ENCODE data around the gene DPP3.

Gene DPP3

GRCh38 chr11:66488957-66489356, 8.7 kb downstream of the DPP3 start:
- DNase-seq: no peak

DNA sequence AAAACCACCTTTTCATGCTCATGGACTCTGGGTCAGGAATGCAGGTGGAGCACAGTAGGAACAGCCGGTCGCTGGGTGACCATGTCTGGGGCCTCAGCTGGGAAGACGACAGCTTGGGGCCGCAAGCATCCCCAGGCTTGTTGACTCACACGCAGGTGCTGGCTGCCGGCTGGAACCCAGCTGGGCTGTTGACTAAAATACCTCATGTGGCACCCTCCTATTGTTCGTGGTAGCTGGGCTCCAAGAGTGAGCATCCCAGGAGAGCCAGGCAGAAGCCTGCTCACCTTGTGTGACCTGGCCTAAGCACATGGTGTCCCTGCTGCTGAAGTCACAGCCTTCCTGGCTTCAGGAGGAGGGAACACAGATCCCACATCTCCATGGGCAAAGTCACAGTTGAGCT, 9.4 kb downstream of the DPP3 start:
- no peak for DNase-seq

DNA sequence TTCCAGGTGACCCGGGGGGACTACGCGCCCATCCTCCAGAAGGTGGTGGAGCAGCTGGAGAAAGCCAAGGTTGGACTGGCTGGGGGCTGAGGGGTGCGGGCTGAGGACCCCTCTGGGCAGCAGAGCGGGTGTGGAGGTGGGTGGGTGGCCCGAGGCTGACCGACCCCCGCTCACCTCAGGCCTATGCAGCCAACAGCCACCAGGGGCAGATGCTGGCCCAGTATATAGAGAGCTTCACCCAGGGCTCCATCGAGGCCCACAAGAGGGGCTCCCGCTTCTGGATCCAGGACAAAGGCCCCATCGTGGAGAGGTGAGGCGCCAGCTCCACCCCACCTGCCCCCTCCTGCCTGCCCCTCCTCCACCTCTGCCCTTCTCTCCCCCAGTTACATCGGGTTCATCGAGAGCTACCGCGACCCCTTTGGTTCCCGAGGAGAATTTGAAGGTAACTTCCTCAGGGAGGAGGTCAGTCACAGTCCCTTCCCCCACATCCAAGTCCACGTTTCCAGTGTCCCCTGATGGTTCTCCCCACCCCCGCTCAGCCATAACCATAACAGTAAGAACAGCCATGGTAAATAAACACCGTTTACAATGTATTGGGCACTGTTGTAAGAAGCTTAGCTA, 11.2 kb downstream of the DPP3 start:
- DNase-seq: no peak

DNA sequence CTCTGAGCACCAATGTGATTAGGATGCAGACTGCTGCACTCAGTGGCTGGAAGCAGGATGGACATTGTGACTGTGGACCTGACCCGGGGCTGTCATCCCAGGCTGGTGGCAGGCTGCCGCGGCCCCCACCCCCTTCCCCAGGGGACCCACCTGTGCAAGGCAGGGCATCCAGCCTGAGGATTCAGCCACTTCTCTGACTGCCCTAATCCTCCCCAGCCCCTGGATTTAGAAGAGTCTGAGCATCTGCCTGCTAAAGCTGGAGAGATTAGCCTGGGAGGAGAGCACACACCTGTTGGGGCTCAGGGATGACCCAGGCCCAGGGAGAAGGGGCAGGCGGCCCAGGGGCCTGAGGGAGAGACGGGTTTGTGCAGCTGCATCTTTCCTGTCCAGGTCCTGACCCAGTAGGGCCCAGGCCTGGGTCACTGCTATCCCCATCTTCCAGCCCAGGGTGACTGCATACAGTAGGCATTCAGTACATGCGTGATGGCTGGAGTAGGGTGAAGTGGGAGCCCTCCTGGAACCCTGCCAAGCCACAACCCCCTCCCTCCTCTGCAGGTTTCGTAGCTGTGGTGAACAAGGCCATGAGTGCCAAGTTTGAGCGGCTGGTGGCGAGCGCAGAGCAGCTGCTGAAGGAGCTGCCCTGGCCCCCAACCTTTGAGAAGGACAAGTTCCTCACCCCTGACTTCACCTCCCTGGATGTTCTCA, 12.1 kb downstream of the DPP3 start:
- no peak for DNase-seq

DNA sequence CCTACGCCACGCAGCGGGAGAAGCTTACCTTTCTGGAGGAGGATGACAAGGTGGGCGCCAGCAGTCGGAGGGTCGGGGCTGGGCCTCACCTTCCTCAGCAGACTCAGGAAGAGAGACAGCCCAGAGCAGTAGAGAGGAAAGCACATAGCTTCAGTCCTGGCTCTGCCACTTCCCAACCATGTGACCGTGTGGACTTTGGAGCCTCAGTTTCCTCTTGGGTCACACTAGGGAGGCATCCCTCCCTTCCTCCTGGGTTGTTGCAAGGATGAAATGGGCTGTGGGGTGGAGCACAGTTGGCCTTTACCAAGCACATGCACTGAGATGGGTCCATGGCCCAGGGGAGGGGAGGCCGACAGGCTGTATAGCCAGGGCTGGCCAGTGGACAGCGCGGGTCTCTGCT, 12.9 kb downstream of the DPP3 start:
- no peak for DNase-seq

- DNase-seq: no peak
Observed at GRCh38 chr11:66494458-66494857, 14.2 kb downstream of the DPP3 start.

GRCh38 chr11:66494935-66495334, 14.7 kb downstream of the DPP3 start:
- DNase-seq: no peak

GRCh38 chr11:66495401-66495854, 15.2 kb downstream of the DPP3 start:
- DNase-seq: no peak

- DNase-seq: no peak
Observed at GRCh38 chr11:66497206-66497605, 17.0 kb downstream of the DPP3 start.

GRCh38 chr11:66498506-66498905, 18.3 kb downstream of the DPP3 start:
- no peak for DNase-seq

DNA sequence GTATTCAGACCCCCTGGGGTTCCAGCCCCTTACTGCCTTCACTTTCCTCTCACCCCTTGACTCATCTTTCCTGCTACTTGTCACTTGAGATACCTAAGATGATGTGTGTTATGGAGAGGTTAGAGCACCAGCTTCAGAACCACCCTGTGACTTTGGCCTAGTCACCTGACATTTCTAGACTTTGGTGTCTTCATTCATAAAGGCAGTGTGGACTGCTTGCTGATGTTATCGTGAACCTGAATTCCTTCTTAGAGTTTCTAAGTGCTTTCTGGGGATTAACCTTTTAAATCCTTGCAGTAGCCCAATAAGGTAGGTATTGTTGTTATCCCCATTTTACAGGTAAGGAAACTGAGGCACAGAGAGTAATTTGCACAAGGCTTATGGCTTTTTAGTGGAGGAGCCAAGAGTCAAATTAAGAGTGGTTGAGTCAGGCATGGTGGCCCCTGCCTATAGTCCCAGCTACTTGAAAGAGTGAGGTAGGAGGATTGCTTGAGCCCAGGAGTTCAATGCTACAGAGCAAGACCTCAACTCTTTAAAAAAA, 25.1 kb downstream of the DPP3 start:
- no peak for DNase-seq

DNA sequence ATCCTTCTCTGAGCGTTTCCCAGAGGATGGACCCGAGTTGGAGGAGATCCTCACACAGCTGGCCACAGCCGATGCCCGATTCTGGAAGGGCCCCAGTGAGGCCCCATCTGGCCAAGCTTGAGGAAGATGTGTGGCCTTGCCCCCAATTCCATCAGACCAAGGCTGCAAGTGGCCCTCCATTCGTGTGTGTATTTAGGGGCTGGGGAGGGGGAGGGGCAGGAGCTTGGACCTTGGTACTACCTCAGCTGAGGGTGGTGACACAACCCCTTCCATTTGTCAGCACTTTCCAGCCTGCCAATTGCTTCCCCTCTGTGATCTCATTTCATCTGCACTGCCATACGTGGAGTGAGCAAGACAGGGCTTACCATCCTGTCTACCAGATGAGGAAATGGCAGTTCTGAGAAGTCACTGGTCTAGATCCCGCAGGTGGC, 28.9 kb downstream of the DPP3 start:
- DNase-seq: no peak

GRCh38 chr11:66510271-66510989, 30.2 kb downstream of the DPP3 start, which contains the start of gene BBS1:
Gene BBS1 (plus strand): TSS chr11:66510635. CDS start chr11:66510660, 25 bp downstream.
- peak; percentile 64 for DNase-seq

DNA sequence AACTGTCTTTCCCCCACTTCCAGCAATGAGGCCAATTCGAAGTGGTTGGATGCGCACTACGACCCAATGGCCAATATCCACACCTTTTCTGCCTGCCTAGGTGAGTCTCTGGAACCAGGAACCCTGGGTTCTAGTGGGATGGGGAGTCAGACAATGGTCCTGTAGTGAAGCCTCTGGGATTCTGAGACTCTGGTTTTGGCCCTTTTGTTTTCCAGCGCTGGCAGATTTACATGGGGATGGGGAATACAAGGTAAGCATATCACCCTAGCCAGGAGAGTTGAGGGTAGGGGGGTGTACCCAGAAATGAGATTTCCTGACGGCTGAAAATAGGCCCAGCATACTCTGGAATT, 30.7 kb downstream of the DPP3 start:
- DNase-seq: no peak

- no peak for DNase-seq
Observed at GRCh38 chr11:66523611-66524010, 43.4 kb downstream of the DPP3 start.

GRCh38 chr11:66524304-66525040, 44.2 kb downstream of the DPP3 start:
- DNase-seq: no peak

- DNase-seq: no peak
Observed at GRCh38 chr11:66529069-66529468, 48.8 kb downstream of the DPP3 start.

GRCh38 chr11:66529655-66530054, 49.4 kb downstream of the DPP3 start:
- no peak for DNase-seq

GRCh38 chr11:66530927-66531709, 50.9 kb downstream of the DPP3 start:
- no peak for DNase-seq

DNA sequence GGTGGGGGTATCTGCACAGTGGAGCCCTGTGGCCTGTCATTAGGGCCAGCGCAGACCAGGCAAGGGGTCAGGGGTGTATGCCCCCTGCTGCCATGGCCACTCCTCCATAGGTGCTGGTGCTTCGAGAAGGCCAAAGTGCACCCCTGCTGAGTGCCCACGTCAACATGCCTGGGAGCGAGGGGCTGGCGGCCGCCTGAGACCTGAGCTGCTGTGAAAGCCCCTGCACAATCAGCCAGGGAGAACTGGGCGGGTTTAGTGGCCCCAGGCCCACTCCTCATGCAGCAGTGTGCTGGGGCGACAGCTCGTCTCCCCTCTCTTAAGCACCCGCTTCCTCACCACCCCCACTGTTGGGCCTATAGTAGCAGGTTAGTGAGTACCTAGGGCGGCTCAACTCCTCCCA, 51.6 kb downstream of the DPP3 start:
- DNase-seq: no peak

DNA sequence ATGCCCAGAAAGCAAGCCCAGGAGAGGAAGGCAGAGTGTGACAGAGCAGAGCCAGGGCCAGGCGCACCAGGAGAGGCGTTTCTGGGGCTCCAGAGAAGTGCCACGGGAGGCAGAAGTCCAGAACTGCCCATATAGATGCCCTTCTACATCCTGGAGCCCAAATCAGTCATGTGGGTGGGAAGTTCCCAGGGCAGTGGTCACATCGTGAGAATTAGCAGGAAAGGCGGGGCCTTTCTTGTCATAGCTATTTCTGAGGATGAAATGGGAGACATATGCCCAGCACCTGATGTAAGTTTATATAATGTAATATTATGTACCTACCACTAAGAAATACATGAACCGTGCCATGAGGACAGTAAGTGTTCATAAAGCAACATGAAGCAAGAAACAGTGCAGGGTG, 52.5 kb downstream of the DPP3 start:
- no peak for DNase-seq

DNA sequence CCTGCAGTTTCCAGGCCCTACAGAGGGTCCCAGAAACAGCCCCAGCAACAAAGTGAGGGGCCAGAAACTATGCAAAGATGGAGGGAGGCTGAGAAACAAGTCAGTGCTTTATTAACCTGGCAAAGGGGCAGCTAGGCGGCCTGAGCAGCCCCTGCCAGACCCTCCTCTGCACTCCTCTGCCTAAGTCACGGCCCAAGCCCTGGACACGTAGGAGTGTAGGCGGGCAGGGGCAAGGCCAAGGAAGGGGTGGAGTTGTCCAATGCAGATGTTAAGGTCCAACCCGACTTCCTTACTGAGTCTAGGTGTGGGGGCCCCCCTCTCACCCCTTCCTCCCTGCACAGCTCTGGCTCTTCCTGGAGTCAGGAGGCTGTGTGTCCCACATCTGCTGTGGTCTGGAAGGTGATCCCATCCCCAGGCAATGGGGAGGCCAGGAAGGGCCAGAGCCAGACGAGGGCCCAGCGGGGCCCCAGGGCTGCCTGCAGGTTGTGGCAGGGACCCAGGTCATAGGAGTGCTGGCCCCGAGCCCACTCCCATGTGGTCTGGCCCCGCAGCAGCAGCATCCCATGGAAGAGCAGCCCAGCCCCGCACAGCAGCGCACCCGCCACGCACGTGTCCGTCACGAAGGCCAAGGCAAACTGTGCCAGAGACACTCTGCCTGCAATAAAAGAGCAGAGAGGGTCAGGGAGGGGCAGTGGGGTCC, 59.1 kb downstream of the DPP3 start:
- no peak for DNase-seq
